GM21367 (cell line): Measurements from ENCODE around the gene EPS15.
"Not testable (repeated sequence)": the region's sequence is repeated elsewhere in the genome, so short reads cannot be mapped to it uniquely, and the experiment has no call there.

Source experiments
- ATAC-seq: cut with Tn5 transposase; IDR thresholded peaks from one replicate; pipeline ENCODE4 v1.9.1; 2021; ENCODE audit not compliant: unreplicated experiment

Gene EPS15

DNA sequence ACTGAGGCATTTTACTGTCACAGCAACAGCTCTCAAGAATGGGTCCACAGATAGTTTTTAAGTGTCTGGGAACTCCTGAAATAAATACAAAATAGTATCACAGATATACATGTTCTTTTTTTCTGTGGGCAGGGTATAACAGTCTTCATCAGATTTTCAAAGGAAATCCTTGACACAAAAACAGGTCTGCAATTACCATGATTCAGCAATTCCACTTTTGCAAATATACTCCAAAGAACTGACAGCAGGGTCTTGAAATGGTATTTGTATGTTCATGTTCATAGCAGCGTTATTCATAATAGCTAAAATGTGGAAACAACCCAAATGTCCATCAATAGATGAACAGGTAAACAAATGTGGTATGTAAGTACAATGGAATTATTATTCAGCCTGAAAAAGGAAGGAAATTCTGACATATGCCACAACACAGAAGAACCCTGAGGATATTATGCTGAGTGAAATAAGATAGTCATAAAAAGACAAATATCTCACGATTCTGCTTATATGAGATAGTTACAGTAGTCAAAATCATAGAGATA, 85.0 kb downstream of the EPS15 start:
- no peak for ATAC-seq

DNA sequence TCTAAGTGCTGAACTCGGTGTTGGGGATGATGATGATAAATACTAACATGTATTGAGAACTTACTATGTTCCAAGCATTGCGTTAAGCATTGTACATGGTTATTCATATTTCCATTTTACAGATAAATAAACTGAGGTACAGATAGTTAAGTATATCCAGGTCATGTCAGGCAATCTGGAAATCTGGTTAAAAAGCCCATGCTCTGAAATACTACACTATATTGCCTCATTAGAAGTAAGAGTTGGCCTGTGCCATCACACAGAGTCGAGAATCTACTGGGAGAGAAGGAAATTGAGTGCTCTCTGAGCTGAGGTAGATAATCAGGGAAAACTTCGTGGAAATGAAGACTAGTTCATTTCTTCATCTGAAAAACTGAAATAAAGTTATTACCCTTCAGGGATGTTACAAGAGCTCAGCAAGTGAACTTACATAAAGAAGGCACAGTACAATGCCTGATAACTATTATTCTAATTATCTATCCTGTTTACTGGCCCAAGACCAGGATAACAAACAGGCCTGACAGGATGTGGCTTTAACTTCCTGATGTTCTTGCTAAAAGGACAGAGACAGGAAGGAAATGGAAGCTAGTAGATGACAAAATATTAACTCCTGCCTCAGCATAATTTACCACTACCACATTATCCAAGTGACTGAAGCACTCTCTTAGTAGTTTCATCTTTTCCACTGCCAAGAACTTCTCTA, 85.6 kb downstream of the EPS15 start:
- no peak for ATAC-seq

DNA sequence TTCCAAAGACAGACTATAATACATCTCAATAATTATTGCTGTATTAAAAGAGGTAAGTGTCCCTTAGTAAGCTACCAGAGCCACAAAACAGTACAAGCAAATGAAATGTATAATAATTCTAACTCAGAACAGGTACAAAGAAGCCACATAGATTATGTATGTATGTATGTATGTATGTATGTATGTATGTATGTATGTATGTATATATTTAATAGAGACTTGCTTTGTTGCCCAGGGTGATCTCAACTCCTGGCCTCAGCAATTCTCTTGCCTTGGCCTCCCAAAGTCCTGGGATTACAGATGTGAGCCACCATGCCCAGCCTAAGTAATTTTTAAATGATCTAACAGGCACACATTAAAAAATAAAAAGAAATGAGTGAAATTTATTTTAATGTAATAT, 86.9 kb downstream of the EPS15 start:
- no peak for ATAC-seq

DNA sequence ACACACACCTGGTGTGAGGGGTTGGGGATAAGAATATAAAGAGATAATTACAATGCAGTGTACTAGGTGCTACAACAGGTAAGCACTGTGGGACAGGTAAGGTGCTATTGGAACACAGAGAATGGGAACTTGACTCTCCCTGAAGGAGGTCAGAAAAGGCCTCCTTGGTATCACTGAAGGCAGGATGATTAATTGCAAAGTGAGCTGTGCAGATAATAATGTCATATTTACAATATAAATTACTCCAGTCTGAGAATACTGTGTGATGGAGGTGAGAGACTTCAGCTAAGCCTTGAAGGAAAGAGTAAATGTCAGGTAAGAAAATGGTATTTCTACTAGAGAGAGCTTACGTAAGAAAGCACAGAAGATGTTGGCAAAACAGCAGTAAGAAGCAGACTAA, 91.6 kb downstream of the EPS15 start:
- no peak for ATAC-seq

DNA sequence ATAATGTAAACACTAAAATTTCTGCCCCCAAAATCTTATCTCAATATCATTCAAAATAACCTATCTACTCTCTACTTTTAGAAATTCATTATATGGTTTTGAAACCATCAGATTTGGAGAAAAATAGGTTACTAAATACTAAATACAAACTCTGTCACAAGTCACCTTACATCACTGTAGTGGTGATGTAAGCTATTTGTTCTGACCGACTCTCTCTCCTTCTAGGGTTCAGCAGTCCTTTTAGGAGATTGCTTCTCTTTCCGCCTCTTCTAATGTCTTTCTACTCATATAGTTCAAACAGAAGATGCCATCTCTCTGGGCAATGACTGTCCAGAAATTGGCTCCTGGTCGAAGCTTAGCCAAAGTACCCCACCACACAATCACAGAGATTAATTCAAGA, 93.1 kb downstream of the EPS15 start:
- no peak for ATAC-seq

DNA sequence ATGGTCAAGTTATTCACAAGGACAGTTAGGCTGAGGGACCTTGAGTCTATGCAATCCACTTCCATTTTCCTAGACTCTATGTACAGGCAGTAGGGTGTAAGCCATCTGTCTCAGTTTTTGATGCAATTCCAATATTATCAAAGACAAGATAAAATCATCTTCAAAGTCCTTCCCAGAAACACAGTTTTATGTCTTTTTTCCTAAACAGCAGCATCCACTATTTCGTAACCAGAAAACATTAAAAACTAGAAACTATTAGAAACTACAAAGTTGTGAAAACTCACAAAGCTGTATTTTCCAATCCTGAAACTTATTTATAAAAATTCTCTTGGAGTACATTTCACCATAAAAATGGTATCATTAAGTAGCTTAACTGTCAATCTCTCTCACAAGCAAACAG, 93.8 kb downstream of the EPS15 start:
- no peak for ATAC-seq

DNA sequence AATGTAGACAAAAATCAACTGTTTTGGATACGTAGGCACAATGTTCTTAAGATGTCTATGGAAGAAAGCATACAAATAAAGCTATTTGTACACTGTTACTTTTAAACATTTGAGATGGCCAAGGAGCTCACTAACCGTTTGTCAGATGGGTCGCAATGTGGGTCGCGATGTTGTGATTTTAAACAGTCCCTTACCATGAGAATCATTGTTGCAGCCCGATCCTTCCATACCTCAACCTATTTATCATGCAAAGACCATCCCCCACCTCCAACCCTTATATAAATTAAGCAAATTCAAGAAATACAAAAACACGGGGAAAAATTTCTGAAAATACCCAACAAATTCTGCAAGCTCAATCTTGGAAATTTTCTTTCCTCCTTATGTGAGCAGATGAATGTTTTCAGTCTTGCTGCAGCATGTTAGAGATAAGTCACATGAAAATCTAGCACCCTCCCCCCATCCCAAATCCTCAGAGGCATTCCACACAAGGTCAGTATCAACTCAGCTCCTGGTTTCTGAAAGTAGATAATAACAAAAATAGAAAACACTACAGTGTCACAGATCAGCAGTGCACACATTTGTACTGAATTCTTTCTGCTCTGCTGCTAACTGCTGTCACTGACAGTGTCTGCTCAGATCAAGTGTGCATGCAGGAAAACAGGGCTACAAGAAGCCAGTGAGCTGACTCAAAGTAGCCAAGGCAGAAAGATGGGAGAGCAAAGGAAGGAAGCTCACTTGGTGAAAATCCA, 95.8 kb downstream of the EPS15 start:
- ATAC-seq = no peak

DNA sequence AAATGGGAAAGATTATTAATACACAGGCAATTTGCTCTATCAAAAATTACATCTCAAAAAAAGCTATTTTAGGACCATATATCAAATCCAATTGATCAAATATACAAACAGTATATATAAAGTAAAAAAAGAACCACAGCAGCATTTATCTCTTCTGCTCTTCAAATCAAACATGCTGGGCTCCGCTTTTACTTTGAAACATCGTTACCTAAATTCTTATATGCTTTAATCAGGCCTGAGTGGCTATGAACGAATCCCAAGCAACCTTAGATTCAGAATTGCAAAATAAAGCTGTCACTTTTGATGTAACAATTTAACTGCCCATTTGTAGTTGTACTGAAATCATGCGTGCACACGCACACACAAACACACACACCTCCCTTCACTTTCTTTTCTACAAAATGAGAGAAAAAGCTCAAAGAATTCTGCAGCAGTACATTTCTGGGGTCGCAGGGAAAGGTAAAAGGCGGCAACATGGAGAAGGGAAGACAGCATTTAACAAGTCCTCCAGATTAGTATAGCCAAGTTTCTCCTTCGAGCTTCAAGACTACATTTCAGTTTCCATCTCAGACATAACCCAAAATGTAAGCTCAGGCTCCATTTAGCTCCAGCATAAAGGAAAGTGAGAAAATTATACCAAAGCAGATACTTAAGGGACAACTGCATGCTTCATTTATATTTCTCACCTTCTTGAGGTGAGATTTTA, 96.5 kb downstream of the EPS15 start:
- ATAC-seq = no peak

DNA sequence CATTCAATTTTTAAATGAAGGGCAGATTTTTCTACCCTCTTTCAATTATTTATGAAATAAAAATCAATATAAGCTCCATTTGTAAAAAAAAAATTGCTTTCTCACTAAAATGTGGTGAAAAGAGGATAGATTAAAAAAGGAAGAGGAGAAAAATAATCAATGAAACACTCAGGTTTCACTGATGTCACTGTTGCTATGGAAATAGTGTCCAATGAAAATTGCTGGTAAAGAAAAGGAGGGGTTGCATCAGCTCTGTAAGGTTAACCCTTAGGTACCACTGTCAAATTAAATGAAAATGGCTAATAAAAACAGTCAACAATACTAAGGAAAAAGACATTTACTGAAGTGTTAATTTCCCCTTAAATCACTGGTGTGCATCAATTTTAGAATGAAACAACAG, 97.1 kb downstream of the EPS15 start:
- no peak for ATAC-seq

DNA sequence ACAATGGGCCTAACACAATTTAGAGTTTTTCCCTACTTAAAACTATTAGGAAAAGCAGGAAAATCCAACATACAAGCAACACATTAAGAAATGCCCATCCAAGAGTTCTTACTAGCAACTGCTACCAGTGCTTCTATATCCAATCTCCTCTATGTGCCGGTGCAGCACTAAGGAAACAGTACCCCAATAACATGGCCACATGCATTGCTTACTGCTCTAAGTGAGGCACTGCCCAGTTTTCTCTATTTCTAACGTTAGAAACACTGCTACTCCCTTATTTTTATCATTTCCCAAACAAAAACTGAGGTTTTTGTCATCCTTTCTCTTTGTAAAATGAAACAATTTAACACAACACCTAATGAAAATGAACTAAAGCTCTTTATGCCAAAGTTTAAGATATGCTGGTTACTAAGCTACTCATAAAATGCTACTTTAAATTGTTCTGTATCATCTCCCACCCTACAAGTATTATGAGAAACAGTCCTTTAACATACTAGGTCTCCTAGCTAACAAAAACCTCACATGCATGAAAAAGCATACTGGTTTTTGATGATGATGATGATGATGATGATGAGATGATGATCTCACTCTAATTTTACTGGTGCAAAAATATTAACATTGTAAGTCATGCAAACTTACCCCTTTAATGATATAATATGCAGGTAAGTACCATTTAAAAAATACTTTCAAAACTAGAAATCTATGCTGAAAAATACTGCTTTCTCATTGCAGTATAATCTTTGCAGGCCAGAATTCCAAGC, 98.0 kb downstream of the EPS15 start:
- no peak for ATAC-seq

DNA sequence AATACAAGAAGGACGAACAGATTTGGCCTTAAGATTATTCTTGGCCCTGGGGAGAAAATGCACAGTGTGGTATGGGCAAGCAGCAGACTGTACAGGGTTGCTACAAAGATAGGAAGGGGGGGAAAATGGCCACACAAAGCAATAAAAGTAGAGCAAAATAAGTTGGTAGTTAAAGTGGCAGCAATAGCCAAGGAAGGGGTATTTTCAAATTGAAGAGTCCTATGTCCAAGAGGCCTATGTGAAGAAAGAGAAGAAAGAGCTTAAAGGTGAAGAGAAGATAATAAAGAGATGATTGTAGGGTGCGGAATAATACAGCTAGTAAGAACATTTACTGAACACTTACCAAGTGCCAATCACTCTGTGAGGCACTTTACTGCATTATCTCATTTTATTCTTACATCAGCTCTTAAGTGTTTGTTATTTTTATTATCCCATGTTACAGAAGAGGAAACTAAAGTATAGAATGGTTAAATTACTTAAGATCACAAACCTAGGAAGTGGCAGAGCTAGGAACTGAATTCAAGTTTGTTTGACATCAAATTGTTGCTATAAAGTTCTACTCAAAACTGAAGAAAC, 100.6 kb downstream of the EPS15 start:
- no peak for ATAC-seq

DNA sequence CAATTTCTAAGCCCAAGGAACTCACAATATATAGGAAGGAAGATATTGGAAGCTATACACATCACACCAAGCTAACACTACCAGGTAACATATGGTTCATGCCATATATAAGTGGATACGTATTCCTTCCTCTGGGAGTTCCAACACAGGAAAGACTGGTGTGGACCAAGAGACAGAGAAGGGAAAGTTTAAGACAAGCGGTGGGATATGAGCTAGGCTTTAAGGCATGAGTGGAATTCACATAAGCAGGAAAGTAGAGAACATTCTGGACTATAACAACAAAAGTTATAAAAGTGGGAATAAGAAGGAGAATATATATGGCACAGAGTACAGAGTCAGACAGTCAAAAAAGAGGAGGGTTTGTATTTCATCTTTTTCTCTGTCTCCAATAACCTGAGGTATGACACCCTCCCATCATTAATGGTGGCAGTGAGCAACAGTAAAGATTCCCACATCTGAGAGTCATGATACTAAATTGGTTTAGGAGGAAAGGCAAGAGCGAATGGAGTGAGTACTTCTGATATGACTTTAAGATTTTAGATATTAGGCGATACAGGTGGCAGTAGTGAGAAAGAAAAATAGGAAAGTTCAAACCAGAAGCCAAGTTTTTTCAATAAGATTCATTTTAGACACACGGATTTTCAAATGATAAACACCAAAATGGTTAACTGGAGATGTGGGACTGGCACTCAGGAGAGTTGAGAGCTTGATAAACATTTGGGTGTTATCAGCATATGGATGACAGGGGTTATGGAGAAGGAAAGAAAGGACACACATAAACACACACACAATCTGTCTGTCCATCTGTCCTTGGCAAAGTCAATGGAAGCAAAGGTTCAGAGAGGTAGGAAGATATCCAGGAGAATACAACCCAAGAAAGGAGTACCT, 101.3 kb downstream of the EPS15 start:
- ATAC-seq = no peak

DNA sequence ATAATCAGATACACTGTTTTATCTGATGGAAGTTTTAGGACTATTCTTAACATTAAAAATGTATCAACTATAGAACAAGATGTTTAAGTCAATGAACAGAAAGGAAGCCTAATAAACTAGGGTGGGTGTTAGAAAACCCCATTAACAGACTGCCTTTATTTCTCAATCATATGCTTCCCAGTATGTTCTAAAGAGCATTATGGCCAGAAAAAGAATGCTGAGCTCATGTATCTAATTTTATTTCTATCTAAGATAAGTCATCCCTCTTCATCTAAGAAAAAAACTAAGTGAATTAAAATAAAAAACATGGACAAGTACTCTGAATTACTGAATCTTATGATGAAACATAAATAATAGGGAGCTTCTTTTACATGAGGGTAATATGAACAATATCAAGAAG, 102.2 kb downstream of the EPS15 start:
- no peak for ATAC-seq

DNA sequence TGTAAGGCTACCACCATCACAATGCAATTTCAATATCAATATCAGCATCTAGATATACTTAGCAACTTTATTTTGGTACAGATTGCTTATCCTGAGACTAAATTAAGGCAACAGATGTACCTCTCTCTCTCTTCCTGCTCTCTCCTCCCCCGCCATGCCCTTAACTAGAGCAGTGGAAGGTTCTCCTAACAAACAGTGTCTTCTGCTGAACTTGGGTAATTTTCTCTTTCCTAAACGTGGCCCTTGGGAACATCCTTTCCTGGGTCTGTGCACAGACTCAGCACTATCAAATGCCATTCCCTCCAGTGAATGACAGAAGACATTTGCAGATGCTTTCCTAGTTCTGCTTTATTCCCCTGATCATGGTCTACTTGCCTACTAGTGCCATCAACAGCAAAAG, 103.1 kb downstream of the EPS15 start:
- no peak for ATAC-seq

DNA sequence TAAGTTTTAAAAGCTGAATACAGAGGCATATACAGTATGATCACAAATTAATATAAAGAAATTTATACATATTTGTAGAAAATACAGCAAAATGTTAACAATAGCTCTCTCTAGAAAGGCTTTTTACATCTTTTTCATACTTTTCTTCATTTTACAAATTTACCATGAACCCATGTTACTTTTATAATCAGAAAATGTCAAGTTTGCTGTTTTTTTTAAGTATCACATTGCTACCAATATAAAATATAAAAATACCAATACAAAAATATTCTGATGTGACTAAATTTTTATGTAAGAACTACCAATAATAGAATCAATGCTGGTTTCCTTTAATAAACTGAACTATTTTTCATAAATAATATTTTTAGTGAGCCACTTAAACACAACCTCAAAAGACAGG, 104.3 kb downstream of the EPS15 start:
- ATAC-seq = no peak

DNA sequence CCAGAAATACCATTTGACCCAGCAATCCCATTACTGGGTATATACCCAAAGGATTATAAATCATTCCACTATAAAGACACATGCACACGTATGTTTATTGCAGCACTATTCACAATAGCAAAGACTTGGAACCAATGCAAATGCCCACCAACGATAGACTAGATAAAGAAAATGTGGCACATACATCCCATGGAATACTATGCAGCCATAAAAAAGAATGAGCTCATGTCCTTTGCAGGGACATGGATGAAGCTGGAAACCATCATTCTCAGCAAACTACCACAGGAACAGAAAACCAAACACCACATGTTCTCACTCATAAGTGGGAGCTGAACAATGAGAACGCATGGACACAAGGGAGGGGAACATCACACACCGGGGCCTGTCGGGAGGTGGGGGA, 107.2 kb downstream of the EPS15 start:
- ATAC-seq = not testable (repeated sequence)

DNA sequence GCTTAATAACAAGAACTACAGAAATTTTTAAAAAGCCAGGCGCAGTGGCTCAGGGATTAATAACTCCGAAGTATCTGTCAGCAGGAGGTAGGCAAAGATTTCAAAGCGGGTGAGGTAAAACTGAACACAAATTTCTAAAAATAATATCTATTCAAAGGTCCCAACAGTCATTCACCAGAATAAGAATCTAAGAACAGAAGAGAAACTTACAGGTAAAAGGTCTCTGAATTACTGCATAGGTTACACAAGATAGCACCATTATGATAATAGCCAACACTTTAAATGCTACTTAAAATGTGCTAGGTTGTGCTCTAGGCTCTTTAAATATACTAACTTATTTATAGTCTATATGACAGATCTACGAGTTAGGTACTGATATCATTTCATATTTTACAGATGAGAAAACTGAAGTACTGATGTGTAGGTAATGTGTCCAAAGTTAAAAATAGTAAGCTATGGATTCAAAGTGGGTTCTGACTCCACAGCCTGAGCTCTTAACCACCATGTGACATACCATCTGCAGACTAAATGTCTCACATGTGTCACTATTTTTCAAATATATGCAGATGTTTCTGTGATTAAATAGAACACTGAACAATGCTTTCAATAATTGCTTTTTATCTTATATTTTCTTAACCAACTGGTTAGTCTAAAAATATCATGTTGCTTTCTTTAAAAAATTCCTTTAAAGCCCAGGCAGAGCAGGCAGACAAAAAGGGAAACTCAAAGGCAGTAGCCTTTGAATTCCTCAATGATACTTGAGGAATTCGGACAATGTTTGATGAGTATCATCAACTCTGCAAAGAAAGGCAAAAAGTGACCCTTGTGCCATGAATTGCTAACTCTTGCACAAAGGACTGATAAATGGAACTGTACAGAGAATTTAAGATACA, 108.3 kb downstream of the EPS15 start:
- no peak for ATAC-seq

DNA sequence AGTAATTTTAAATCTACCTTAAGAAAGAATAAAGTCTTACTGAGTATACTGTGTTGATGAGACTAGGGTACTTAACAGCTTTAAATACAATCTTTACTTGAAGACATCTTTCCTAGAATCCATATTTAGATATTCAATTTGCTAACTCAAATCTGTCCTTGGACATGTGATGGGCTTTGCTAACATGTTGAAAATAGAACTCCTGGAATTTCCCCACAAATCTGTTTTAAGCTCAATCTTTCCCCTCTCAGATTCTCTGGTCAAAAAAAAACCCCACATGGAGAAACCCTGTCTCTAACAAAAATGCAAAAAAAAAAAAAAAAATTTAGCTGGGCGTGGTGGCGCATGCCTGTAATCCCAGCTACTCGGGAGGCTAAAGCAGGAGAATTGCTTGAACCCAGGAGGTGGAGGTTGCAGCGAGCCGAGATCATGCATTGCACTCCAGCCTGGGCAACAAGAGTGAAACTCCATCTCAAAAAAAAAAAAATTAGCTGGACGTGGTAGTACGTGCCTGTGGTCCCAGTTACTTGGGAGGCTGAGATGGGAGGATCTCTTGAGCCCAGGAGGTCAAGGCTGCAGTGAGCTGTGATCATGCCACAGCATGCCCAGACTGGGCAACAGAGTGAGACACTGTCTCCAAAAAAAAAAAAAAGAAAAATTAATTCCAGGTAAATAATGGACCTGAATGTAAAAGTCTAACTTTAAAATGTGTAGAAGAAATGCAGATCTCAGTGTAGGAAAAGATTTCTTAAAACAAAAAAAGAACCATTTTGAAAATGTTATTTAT, 109.1 kb downstream of the EPS15 start:
- ATAC-seq = not testable (repeated sequence)
